K562 (cell line): ENCODE results near the gene IKZF4. TPM values are rescaled to one million over a fixed set of nuclear protein-coding genes. Genes with fewer than 3 reads are reported as not detected.

Source experiments
- ARID3A ChIP-seq: IDR thresholded peaks from 2 replicates; pipeline ENCODE4 v1.6.1; 2012; ENCODE audit warnings: low read depth, low read length, improper control_type of control experiment, borderline replicate concordance
- BRF2 ChIP-seq: IDR thresholded peaks from 3 replicates; pipeline ENCODE4 v1.6.1; 2011; ENCODE audit warnings: borderline replicate concordance, mild to moderate bottlenecking; ENCODE audit not compliant: insufficient read length, insufficient read depth
- CBFB ChIP-seq: sonication (generic); formaldehyde crosslinking; IDR thresholded peaks from 2 replicates; pipeline ENCODE4 v1.4.0; 2020; ENCODE audit warnings: mild to moderate bottlenecking, missing genetic modification reagents
- ESRRA ChIP-seq: fragments of 450-650 bp; IDR thresholded peaks from 2 replicates; pipeline ENCODE4 v1.6.1; 2014; ENCODE audit warnings: low read depth, mild to moderate bottlenecking, moderate library complexity, borderline replicate concordance
- MGA ChIP-seq: fragments of 450-650 bp; IDR thresholded peaks from 2 replicates; pipeline ENCODE4 v1.6.1; 2016; ENCODE audit warnings: mild to moderate bottlenecking, moderate library complexity
- NFYB ChIP-seq: IDR thresholded peaks from 2 replicates; pipeline ENCODE4 v1.6.1; 2011; ENCODE audit warnings: mild to moderate bottlenecking, moderate library complexity; ENCODE audit not compliant: insufficient read length; ENCODE audit errors: extremely low read depth
- SAP30 ChIP-seq: fragments of 200-600 bp; sonication (generic); IDR thresholded peaks from 2 replicates; pipeline ENCODE4 v1.6.1; 2012; ENCODE audit warnings: borderline replicate concordance, low read depth, mild to moderate bottlenecking, moderate library complexity, low read length, control low read depth, inconsistent platforms; ENCODE audit not compliant: insufficient read depth, poor library complexity, severe bottlenecking
- ZFX ChIP-seq: sonication (generic); formaldehyde crosslinking; IDR thresholded peaks from 2 replicates; pipeline ENCODE4 v1.8.0; 2022; ENCODE audit warnings: mild to moderate bottlenecking, missing genetic modification reagents, moderate library complexity
- ZNF512 ChIP-seq: IDR thresholded peaks from 2 replicates; pipeline ENCODE4 v1.6.1; 2016; ENCODE audit warnings: missing genetic modification characterization, missing compliant biosample characterization
- polyA plus RNA-seq, 8 experiments: library from polyadenylated mRNA; depleted of rRNA in 4 of 8; stranded (reverse) in 5 of 8; unstranded in 3 of 8; fragments of >200 nt; fragmentation: Nextera tagmentation in 2 of 8; fragmentation: Illumina TruSeq in 1 of 8; extraction: Ambion mirVana in 2 of 8; extraction: Trizol in 1 of 8; gene quantifications; 2 replicates each; pipeline versions ENCODE4 v1.2.1 to v1.2.3, GENCODE V29; 2011 to 2014; ENCODE audit warnings: inconsistent platforms in 1 of 8, missing spikeins in 1 of 8
- total RNA-seq, 7 experiments: library from RNA; depleted of rRNA in 6 of 7; stranded (reverse); fragments of >200 nt in 6 of 7; fragmentation: Illumina TruSeq in 2 of 7; extraction: Trizol in 2 of 7; gene quantifications; 2 replicates each; pipeline versions ENCODE4 v1.2.1 to v1.2.3, GENCODE V29; 2011 to 2021; ENCODE audit warnings: low replicate concordance in 1 of 7

Gene IKZF4
- total and polyA plus RNA-seq, 9 of the 15 experiments (the other 6 are each of a cell fraction or from before 2014, with no cell fraction given), result 1.9 to 16.3 (median 3.6) TPM

GRCh38 chr12:55996715-55997534, 23.9 kb upstream of the IKZF4 start, which contains the start of gene SUOX (continued):
- no peak for TF ChIP-seq ARID3A
- peak; percentile 70 for TF ChIP-seq ZFX (CRISPR knock-in tag)
- TF ChIP-seq CBFB (CRISPR knock-in tag), result no peak
- TF ChIP-seq MGA, result no peak
- no peak for TF ChIP-seq BRF2
- no peak for TF ChIP-seq ESRRA
- no peak for TF ChIP-seq ZNF512 (tag)
- TF ChIP-seq SAP30, result no peak
- peak; percentile 88 for TF ChIP-seq NFYB
